Stimulated activated naive CD8-positive, alpha-beta T cell treated with anti-CD3 and anti-CD28 coated beads, Interleukin-15, Interleukin-2, amounts not matched to agents 100 U/mL and 50 U/mL, for 24 hours (primary cell): Measurements from ENCODE around the gene RAPGEF2.
"Not testable (repeated sequence)": the region's sequence is repeated elsewhere in the genome, so short reads cannot be mapped to it uniquely, and the experiment has no call there.

Experiments used
- ATAC-seq: fragments of 150-1000 bp; cut with Tn5 transposase; one replicate; pipeline ENCODE4 v1.10.0; 2021
- DNase-seq: peaks from one replicate; pipeline ENCODE4 v3.0.0; 2021

The RAPGEF2 gene

DNA sequence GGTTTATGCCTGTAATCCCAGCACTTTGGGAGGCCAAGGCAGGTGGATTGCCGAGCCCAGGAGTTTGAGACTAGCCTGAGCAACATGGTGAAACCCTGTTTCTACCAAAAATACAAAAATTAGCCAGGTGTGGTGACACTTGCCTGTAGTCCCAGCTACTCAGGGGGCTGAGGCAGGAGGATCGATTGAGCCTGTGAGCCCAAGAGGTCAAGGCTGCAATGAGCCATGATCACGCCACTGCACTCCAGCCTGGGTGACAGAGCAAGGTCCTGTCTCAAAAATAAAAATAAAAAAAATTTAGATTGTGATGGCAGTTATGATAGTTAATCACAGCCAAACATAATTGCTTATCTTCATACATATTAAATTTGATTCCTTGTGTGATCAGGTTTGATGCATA, 58.6 kb downstream of the RAPGEF2 start:
- ATAC-seq, DNase-seq: not testable (repeated sequence)

DNA sequence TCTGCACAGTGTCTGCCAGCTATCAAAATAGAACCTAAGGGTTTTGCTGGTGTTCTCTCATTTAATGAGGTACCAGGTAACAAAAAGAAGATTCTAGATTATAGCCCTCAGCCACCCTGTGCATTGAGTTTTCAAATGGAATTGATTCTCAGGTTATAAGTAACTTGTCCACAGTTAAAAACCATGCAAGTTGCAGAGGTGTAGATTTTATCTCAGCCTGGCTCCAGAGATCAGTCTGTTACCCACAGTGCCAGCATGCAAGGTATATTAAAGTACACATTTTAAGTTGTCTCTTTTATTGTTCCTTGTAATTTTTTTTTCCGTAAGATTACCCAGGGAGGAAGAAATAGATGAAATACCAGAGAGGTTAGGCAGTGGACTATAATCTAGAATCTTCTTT, 59.7 kb downstream of the RAPGEF2 start:
- no peak for DNase-seq
- ATAC-seq, result no peak

DNA sequence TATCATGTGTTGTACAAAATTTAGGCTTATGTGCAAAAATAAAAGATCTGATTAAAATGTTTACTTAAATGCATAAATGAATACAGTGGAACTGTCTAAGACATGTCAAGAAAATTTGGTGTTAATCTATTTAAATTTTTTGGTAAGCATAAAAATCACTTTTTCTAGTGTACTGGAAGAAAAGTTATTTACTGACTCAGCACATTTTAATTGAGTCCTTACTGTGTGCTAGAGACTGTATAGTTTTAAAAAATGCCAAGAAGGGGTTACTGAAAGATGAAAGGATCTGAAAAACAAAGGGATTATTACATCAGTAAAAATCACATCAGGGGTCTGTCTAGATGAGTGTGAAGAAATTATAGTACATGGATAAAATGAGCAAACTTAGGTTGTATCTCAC, 60.6 kb downstream of the RAPGEF2 start:
- ATAC-seq, result no peak
- DNase-seq, result no peak

DNA sequence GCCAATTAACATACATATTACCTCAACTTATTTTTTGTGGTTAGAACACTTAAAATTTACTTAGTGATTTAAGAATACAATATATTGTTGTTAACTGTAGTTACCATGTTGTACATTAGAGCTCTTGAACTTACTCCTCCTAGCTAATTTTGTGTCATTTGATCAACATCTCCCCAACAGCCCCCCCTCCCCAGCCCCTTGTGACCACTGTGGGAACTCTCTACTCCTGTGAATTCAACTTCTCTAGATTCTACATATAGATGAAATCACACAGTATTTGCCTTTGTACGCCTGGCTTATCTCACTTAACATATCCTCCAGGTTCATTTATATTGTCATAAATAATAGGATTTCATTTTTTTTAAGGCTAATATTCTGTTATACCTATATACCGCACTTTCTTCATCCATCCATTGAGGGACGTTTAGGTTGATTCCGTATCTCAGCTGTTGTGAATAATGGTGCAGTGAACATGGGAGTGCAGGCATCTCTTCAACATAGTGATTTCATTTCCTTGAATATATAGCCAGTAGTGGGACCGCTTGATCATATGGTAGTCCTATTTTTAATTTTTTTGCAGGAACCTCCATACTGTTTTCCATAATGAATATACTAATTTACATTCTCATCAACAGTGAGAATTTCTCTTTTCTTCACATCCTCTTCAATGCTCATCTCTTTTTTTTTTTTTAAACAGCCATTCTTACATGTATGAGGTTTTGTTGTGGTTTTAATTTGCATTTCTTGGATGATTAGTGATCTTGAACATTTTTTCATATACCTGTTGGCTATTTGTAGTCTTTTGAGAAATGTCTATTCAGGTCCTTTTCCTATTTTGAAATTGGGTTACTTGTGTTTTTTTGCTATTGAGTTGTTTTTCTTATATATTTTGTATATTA, 66.8 kb downstream of the RAPGEF2 start:
- DNase-seq (no peak), ATAC-seq (no peak)

DNA sequence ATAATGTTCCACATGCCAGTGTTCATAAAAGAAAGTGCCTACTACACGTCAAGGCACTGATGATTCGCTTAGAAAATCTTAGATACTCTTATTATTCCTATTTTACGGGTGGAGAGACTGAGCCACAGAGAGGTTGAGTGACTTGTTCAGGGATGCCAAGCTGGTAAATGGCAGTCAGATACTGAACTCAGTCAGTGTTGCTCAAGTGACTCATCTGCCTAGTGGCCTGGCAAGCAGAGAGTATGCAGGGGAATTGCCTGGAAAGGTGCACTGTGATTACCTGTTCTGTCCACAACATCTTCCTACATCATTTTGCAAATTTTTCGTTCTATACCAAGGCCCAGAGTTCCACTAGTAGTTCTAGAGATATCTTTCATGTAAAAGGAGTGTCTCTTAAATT, 68.4 kb downstream of the RAPGEF2 start:
- ATAC-seq (peak; percentile 87), DNase-seq (no peak)

DNA sequence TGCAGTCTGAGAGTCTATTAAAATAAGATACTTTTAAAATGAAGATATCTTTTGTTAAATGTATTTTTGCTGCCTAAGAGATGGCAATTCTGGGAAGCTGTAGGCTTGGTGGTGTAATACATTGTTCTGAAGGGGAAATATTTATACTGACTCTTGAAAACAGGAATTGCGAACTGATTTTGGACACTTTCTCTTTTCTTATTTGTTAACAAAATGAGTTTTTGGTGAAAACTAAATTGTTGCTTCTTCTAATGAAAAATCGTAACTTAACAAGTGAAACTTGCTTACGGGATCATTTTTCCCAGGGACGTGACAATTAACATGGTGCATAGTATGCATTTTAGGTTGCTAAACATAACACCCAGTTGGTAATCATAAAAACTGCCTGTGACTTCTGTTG, 71.0 kb downstream of the RAPGEF2 start:
- DNase-seq (no peak), ATAC-seq (no peak)

DNA sequence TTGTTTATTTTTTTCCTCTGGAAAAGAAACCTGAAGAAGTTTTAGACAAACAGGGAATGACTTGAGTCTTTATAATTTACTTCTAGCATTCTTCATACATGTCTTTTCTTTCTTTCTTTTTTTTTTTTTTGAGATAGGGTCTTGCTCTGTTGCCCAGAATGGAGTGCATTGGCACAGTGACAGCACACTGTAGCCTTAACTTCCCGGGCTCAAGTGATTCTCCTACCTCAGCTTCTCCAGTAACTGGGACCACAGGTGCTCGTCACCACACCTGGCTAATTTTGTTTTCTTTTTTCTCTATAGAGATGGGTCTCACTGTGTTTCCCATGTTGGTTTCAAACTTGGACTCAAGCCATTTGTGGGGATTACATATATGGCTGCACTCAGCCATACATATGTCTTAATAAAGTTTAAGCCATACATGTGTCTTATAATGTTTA, 71.8 kb downstream of the RAPGEF2 start:
- no peak for ATAC-seq
- DNase-seq, result no peak

DNA sequence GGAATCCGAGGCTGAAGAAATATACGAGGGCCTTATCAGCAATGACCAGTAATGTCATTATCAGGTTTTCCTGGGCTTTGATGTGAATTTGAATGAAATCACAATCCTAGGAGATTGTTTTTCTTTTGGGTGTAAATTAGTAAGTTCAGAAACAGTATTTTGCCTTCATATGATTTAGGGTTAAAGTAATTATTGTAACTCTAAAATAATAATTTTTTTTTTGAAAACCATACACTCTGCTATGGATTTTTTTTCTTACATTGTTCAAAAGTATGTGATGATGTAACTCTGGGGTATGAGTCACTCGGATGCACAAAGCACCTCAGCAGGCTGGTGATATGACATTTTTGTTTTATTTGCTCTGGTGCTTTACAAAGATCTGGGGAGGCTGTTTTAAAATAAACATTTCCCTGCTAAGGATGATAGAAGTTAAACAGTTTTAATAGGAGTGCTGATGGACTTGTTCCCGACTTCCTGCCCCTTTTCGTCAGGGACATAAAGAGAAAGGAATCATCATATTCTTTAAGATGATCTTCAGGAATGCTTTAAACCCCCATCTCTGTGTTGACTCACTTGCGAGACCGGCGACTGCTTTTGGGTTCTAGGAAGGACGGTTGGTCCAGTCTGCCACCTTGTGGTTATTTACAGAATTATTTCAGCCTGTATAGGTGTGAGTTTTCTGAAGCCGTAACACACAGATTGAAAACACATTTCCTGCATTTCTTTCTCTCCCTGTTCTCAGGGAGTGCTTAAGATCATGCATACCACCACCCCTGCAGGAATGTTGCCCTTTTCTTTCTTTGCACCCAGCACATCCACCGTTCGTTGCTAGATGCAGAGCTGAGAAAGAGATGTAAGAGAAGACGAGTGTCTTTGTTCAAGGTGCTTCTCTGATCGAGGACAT, 72.5 kb downstream of the RAPGEF2 start:
- DNase-seq (peak; percentile 47), ATAC-seq (peak; percentile 80)

DNA sequence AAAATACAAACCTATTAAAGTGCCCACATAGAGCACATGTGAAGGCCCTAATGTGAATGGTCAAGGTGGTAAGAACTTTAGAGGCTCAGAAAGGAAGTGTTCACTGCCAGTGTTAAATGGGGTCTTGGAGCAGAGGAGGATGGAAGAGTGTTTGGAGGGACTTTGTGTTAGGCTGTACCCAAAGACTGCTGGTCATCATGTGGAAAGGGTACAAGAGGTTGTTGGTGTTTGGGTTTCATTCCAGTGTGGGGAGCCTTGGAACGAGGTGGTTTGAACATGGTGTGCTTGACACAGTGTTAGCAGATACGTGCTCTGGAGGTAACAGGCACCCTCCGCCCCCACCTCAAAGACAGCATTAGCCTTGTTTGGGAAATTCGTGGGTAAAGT, 73.1 kb downstream of the RAPGEF2 start:
- ATAC-seq, result no peak
- DNase-seq, result no peak

DNA sequence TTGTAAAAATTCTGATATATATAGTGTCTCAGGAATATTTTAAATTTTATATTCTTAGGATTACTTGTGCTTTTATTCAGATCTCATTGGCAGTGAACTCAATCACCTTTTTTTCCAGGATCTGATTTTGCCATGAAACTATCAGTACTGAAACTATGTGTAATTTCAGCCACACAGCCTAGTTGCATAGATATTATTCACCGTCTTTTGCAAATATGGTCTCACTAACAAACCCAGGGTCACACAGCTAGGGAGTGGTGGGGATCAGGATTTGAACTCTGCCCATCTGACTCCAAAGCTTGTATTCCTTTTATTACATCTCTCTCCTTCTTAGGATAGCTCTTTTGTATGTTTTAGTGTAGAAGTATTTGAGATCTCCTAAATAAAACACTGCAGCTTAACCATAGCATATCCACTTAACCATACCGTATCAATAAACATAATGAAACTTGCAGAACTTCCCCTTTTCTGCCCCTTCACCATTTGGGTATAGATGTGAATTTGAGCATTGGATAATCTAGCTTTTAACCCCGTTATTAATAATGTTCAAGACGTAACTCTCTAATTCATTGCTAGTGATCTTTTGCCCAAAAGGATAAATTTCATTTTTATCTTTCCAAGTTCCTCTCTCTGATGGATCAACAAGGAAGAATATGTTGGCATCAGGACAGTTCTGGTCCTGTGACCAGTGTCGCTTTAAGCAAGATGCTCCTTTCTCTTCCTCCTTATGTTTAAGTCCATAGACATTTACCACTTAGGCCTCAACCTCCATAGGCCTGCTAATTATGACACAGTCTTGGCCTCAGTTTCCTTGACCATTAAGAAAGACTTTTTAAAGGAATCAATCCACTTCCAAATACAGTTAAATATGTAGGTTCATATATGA, 74.6 kb downstream of the RAPGEF2 start:
- DNase-seq (no peak), ATAC-seq (peak; percentile 60)

DNA sequence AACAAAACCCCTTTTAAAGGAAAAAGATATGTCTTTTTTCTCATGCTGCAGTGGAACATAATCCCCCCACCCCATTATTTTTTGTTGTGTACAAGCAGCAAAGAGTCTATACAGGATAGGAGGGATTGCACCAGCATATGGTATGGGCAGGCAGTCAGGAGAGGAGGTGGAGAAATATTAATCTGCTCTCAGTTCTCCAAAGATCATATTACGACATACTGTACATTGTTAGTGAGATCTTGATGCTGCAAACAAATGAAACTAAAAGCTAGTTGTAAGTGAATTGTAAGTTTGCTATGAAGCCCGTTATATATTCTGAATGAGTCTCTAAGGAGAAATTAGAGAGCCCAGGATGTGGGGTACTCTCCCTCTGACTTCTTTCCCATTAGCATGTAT, 75.3 kb downstream of the RAPGEF2 start:
- no peak for ATAC-seq
- DNase-seq, result no peak

DNA sequence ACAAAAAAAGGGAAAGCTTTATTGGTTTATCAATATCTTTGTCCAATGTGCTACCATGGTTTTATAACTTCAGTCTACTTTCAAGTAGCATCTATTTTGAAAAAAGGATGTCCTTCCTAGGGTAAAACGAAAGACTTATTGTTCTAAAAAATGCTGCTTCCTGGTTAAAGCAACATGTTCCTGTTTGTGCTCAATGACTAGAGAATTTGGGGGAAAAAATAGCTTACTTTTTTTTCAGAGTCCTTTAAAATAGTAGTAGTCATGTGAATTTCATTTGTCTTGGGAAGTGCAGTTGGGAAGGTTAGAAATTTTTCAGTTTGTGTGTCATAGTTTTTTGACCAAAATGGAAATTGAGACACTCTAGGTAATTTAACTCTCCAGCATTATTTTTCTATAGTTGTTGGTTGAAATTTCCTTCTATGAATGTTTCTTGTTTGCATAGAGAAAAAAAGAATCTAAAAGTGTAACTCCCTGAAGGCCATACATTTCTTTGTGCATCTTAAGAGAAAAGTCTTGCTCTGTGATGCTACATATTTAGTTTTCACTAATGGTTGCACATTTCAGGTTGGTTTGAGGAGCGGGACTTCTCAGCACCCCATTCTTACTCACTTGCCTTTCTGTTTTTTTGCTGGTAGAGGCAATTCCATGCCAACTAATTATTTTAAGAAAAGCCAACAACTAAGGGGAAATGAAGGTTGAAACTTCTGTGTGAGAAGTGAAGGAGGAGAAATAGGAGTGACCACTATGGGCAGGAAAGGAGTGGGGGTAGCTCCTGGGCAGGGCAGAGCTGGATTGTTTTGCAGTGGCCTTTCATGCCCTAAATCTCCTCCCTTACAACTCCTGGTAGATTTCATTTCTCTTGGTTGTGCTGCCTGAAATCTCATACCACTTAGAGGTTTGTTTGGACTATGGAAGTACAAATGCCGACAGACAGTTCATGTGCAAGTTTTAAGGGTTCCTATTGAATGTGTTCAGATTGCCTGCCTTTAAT, 76.4 kb downstream of the RAPGEF2 start:
- no peak for ATAC-seq
- no peak for DNase-seq

DNA sequence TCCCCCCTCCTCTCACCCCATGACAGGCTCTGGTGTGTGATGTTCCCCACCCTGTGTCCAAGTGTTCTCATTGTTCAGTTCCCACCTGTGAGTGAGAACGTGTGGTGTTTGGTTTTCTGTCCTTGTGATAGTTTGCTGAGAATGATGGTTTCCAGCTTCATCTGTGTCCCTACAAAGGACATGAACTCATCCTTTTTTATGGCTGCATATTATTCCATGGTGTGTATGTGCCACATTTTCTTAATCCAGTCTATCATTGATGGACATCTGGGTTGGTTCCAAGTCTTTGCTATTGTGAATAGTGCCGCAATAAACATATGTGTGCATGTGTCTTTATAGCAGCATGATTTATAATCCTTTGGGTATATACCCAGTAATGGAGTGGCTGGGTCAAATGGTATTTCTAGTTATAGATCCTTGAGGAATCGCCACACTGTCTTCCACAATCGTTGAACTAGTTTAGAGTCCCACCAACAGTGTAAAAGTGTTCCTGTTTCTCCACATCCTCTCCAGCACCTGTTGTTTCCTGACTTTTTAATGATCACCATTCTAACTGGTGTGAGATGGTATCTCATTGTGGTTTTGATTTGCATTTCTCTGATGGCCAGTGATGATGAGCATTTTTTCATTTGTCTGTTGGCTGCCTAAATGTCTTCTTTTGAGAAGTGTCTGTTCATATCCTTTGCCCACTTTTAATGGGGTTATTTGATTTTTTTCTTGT, 81.2 kb downstream of the RAPGEF2 start:
- not testable (repeated sequence) for ATAC-seq, DNase-seq

DNA sequence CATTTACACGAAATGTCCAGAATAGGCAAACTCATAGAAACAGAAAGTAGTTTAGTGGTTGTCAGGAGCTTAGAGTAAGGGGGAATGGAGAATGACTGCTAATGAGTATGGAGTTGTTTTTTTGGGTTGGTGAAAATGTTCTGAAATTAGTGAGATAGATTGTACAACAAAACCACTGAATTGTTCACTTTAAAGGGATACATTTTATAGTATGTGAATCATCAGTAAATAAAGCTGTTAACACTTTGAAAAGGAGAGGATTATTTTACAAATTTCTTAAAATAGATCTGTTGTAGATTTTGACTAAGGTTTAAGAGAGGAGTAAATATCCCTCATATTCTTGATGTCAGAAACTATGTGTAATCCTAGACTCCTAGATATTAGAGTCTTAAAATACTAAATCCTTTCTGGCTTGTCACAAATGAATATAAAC, 82.7 kb downstream of the RAPGEF2 start:
- DNase-seq (no peak), ATAC-seq (peak; percentile 77)

DNA sequence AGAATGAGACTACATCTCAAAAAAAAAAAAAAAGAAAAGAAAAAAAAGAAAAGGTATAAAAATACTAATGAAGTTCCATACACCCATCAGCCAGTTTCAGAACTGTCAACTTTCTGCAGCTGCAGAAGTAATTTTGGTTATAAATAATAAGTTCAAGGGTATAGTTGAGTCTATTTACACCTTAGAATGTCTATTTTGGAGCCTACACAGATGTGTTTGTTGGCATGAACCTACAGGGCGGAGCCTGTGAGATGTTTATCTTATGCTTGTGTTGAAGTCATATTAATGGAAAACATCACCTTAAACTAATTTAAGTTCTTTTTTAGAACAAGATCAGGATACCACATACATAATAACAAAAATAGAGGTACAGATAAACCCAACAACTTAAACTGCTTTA, 85.8 kb downstream of the RAPGEF2 start:
- ATAC-seq (no peak), DNase-seq (no peak)

DNA sequence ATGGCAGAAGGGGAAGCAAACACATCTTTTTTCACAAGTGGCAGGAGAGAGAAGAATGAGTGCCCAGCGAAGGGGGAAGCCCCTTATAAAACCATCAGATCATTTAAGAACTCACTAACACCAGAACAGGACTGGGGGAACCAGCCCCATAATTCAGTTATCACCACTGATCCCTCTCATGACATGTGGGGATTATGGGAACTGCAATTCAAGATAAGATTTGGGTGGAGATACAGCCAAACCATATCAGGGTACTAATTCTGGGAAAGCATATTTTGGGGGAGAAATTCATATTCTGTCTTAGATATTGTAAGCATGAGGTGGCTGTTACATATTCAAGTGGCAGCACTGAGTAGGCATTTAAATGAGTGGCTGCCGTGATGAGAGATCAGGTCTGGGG, 87.8 kb downstream of the RAPGEF2 start:
- DNase-seq (no peak), ATAC-seq (no peak)

DNA sequence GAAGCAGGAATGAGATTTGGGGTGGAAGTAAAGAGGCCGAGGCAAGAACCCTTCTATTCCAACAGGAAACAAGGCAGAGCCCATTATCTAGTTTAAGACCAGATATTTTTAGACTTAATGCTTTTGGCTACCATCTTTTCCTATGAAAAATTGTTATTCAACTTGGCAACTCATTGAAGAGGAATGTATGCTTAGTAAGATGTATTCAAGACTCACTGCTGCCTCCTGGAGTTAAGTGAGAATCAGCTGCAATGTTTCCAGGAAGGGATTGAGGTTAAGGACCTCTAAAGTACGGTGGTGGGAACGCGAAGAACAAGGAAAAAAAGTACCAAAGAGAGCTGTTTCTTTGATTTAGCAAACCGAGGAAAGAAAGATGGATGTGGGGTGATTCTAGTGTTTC, 89.1 kb downstream of the RAPGEF2 start:
- no peak for DNase-seq
- no peak for ATAC-seq

DNA sequence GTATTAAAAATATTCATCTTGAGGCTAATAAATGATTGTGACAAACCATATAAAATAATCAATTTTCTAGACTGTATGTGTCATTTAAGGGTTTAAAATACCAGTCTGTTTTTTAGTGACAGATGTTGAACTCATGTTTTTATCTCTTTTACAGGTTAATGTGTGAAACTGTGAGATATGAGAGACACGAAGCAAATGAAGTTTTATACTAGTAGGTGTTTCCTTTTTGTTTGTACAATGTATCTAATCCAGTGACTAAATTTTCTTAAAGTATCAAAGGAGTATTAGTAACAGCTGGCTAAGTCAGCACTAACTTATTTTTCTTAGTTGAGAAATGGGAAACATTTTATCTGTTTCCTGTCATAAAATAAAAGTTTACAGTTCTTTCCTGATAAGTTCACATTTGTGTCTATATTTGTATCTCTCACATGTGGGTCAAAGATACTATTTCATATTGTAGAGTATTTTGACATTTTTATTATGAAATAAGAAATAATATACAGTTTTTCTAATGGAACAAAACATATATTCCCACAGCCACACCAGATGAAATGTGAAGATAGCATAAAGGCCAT, 90.3 kb downstream of the RAPGEF2 start:
- DNase-seq (no peak), ATAC-seq (no peak)

DNA sequence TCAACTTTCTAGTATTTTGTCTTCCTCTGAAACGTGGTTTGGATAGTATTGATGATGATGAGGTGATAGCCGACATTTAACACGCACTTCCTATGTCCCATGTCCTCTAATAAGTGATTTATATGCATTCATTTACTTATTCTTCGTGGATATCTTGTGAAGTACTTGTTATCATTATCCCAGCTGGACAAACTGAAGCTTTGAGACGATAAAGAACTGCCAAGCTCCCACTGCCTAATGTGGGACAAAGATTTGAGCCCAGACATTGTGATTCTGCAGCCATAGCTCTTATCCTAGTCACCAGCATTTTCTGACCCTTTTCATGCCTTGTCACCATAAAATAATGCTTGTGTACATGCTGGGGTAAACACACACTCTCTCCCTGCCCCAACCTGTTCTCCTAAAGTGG, 92.5 kb downstream of the RAPGEF2 start:
- ATAC-seq, result no peak

More for the DNA sequence above, 92.5 kb downstream of the RAPGEF2 start:
- DNase-seq, result no peak
